ENCODE results near the gene JAM2.

Gene JAM2

DNA sequence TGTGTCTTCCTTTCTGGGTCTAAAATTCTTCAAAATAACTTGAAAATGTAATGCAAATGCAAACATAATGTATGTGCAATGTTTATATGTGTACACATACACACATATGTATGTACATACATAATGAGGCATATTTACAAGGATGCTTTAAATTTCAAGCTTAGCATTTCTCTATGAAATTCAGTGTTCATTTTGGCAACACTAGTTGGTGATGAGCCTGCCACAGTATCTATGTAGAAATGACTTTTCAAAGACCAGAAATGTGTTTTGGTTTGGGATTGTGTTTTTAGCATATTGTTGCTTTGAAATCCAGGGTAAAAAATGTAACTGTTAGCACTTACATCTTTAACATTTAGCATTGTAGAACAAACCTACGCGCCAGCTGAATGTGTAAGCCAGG, 105.8 kb downstream of the JAM2 start:
- peaks cover 5% of the 10 kb centered on the region for H3K4me1 ChIP-seq (ENCODE audit: insufficient read depth, low read length, severe bottlenecking)
- no peak overlapping the region for H2AFZ ChIP-seq (ENCODE audit: low read length)
- H3K27me3 ChIP-seq (ENCODE audit: insufficient read depth, low read length): no peaks in the 10 kb centered on the region
- H3K9ac ChIP-seq (ENCODE audit: low read length): no peak overlapping the region
- H3K9me2 ChIP-seq (ENCODE audit: low read depth, low read length): no peaks in the 10 kb centered on the region
- no peak overlapping the region for H3K27ac ChIP-seq (ENCODE audit: low read depth, low read length, poor library complexity, severe bottlenecking)
- peaks cover 7% of the 10 kb centered on the region for H3K79me2 ChIP-seq (ENCODE audit: insufficient read depth, low read length)
- H3K4me2 ChIP-seq (ENCODE audit: low read length): no peak overlapping the region
- H3K36me3 ChIP-seq (ENCODE audit: insufficient read depth, low read length): peaks cover 60% of the 10 kb centered on the region
- 0 out of 2 replicates have a peak, but pooled peaks cover under 1% of the 10 kb centered on the region for H3F3A ChIP-seq (ENCODE audit: insufficient read depth, low read length)
- H3K9me3 ChIP-seq (ENCODE audit: low read length): no peaks in the 10 kb centered on the region
- H4K20me1 ChIP-seq (ENCODE audit: insufficient read depth, low read length): no peaks in the 10 kb centered on the region
- TF ChIP-seq, protein P1, sequence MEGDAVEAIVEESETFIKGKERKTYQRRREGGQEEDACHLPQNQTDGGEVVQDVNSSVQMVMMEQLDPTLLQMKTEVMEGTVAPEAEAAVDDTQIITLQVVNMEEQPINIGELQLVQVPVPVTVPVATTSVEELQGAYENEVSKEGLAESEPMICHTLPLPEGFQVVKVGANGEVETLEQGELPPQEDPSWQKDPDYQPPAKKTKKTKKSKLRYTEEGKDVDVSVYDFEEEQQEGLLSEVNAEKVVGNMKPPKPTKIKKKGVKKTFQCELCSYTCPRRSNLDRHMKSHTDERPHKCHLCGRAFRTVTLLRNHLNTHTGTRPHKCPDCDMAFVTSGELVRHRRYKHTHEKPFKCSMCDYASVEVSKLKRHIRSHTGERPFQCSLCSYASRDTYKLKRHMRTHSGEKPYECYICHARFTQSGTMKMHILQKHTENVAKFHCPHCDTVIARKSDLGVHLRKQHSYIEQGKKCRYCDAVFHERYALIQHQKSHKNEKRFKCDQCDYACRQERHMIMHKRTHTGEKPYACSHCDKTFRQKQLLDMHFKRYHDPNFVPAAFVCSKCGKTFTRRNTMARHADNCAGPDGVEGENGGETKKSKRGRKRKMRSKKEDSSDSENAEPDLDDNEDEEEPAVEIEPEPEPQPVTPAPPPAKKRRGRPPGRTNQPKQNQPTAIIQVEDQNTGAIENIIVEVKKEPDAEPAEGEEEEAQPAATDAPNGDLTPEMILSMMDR (IDR thresholded peaks at IDR 0.05; ENCODE audit: low read length): no peak
- TF ChIP-seq EZH2 (IDR thresholded peaks at IDR 0.05; ENCODE audit: borderline replicate concordance, low read length): no peak
- no peak overlapping the region for H3K4me3 ChIP-seq (ENCODE audit: low read depth, low read length, poor library complexity, severe bottlenecking)

DNA sequence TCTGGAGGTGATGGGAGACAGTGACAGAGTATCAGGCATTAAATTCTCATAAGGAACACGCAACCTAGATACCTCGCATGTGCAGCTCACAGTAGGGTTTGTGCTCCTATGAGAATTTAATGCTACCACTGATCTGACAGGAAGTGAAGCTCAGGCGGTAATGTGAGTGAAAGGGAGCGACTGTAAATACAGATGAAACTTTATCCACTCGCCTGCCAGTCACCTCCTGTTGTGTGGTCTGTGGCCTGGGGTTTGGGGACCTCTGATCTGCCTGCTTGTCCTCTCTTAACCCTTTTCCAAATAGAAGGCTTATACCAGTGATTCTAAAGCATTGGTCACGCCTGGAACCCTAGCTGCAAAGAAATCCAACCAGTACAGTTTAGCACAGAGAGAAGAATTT, 111.0 kb downstream of the JAM2 start:
- H3K36me3 ChIP-seq (ENCODE audit: insufficient read depth, low read length): peaks cover 77% of the 10 kb centered on the region
- no peak overlapping the region for H2AFZ ChIP-seq (ENCODE audit: low read length)
- H3K9me3 ChIP-seq (ENCODE audit: low read length): no peaks in the 10 kb centered on the region
- no peaks in the 10 kb centered on the region for H3K27me3 ChIP-seq (ENCODE audit: insufficient read depth, low read length)
- H3K79me2 ChIP-seq (ENCODE audit: insufficient read depth, low read length): no peaks in the 10 kb centered on the region
- no peaks in the 10 kb centered on the region for H3F3A ChIP-seq (ENCODE audit: insufficient read depth, low read length)
- H3K9me2 ChIP-seq (ENCODE audit: low read depth, low read length): no peaks in the 10 kb centered on the region
- no peaks in the 10 kb centered on the region for H4K20me1 ChIP-seq (ENCODE audit: insufficient read depth, low read length)
- no peak overlapping the region for H3K27ac ChIP-seq (ENCODE audit: low read depth, low read length, poor library complexity, severe bottlenecking)
- no peak overlapping the region for H3K4me3 ChIP-seq (ENCODE audit: low read depth, low read length, poor library complexity, severe bottlenecking)
- TF ChIP-seq EZH2 (IDR thresholded peaks at IDR 0.05; ENCODE audit: borderline replicate concordance, low read length): no peak
- TF ChIP-seq, protein P1 (IDR thresholded peaks at IDR 0.05; ENCODE audit: low read length): no peak
- H3K4me1 ChIP-seq (ENCODE audit: insufficient read depth, low read length, severe bottlenecking): no peaks in the 10 kb centered on the region
- H3K9ac ChIP-seq (ENCODE audit: low read length): no peak overlapping the region
- H3K4me2 ChIP-seq (ENCODE audit: low read length): no peak overlapping the region

DNA sequence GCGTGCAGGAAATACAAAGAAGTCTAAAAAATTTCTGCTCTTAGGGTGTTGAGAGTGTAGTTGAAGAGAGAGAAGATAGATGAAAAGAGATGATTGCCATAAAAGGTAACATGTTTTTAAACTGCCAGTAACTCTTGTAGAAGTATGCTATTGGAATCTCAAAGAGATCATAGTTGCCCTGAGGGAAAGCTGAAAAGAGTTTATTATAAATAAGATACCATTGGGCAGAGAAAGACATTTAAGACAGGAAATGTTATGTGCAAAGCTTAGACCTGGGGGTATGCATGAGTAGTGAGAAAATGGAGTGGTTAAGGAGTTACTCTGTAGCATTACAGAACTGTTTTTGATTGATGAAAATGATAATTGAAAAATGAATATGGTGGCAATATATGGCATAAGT, 113.4 kb downstream of the JAM2 start:
- H2AFZ ChIP-seq (ENCODE audit: low read length): no peak overlapping the region
- H3K27me3 ChIP-seq (ENCODE audit: insufficient read depth, low read length): no peaks in the 10 kb centered on the region
- no peaks in the 10 kb centered on the region for H3F3A ChIP-seq (ENCODE audit: insufficient read depth, low read length)
- no peak for TF ChIP-seq EZH2 (IDR thresholded peaks at IDR 0.05; ENCODE audit: borderline replicate concordance, low read length)
- TF ChIP-seq, protein P1 (IDR thresholded peaks at IDR 0.05; ENCODE audit: low read length): no peak
- H3K9ac ChIP-seq (ENCODE audit: low read length): no peak overlapping the region
- H3K27ac ChIP-seq (ENCODE audit: low read depth, low read length, poor library complexity, severe bottlenecking): no peak overlapping the region
- no peaks in the 10 kb centered on the region for H3K79me2 ChIP-seq (ENCODE audit: insufficient read depth, low read length)
- H4K20me1 ChIP-seq (ENCODE audit: insufficient read depth, low read length): no peaks in the 10 kb centered on the region
- no peaks in the 10 kb centered on the region for H3K9me2 ChIP-seq (ENCODE audit: low read depth, low read length)
- no peaks in the 10 kb centered on the region for H3K9me3 ChIP-seq (ENCODE audit: low read length)
- no peak overlapping the region for H3K4me3 ChIP-seq (ENCODE audit: low read depth, low read length, poor library complexity, severe bottlenecking)
- H3K4me2 ChIP-seq (ENCODE audit: low read length): no peak overlapping the region
- peaks cover 70% of the 10 kb centered on the region for H3K36me3 ChIP-seq (ENCODE audit: insufficient read depth, low read length)
- H3K4me1 ChIP-seq (ENCODE audit: insufficient read depth, low read length, severe bottlenecking): no peaks in the 10 kb centered on the region

Measured in OCI-LY1 (cell line).